8988T (cell line): ENCODE measurements around the gene SNX25.
"Not testable (repeated sequence)": the region's sequence is repeated elsewhere in the genome, so short reads cannot be mapped to it uniquely, and the experiment has no call there.

ENCODE experiments used
- DNase-seq: peaks from one replicate; pipeline ENCODE4 v3.0.0; 2011

SNX25 gene

GRCh38 chr4:185311113-185311888, 101.9 kb downstream of the SNX25 start:
- DNase-seq, result no peak

DNA sequence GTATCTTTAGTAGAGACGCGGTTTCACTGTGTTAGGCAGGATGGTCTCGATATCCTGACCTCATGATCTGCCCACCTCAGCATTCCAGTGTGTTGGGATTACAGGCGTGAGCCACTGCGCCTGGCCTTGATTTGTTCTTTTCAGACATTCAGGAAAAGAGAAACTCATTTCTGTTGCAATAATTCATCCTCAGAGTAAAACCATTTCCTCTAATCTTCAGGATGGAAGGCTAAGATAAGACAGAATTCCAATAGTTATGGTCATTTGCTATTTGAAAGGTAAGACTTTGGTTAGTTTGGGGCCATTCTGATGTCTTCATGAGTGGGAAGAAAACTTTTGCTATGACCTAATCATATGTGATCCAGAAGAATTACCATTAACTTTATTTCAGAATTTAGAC, 103.3 kb downstream of the SNX25 start:
- no peak for DNase-seq

DNA sequence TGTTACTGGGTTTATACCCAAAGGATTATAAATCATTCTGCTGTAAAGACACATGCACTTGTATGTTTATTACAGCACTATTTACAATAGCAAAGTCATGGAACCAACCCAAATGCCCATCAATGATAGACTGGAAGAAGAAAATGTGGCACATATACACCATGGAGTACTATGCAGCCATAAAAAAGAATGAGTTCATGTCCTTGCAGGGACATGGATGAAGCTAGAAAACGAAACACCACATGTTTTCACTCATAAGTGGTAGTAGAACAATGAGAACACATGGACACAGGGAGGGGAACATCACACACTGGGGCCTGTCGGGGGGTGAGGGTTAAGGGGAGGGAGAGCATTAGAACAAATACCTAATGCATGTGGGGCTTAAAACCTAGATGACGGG, 108.1 kb downstream of the SNX25 start:
- DNase-seq, result not testable (repeated sequence)

- DNase-seq, result no peak
Observed at GRCh38 chr4:185317880-185318279, 108.5 kb downstream of the SNX25 start.

- no peak for DNase-seq
Observed at GRCh38 chr4:185318679-185319078, 109.3 kb downstream of the SNX25 start.

GRCh38 chr4:185322803-185323202, 113.4 kb downstream of the SNX25 start:
- no peak for DNase-seq

GRCh38 chr4:185323606-185324005, 114.2 kb downstream of the SNX25 start:
- DNase-seq, result no peak

GRCh38 chr4:185324361-185324760, 115.0 kb downstream of the SNX25 start:
- not testable (repeated sequence) for DNase-seq

DNA sequence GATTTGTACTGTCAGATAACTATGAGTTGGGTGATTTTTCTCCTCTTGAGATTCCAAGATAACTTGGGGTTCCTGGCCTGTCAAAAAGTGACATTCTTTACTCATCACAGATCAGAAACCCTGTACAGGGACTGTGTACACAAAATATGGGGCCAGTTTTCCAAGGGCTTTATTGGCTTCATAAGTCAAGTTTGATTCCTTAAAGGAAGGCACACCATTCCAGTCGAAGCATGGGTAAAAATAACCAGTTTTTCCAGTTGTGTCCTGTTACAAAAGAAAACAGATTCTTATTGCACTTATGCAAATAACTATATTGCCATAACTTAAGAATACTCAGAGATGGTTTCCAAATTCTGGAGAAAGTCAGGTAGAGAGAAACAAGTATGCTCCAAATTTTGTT, 116.3 kb downstream of the SNX25 start:
- not testable (repeated sequence) for DNase-seq

DNA sequence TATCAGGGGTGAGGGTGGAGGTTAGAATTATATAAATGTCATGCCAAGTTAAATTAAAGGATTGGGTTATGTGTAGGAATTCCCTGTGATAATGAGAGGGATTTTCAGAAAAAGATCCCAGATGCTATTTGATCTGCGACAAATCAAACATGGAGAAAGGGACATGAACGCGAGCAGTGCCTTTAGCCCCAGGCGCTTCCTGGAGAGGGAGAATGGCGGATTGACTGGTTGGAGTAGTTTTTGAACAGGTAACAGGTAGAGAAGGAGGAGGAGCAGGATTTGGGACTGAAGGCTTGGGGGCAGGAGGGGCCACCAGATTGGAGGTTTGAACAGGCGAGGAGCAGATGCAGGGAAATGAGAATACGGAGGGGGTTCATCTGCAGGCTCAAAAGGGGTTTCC, 119.2 kb downstream of the SNX25 start:
- DNase-seq, result no peak

- DNase-seq, result not testable (repeated sequence)
Observed at GRCh38 chr4:185329879-185330510, 120.6 kb downstream of the SNX25 start.

GRCh38 chr4:185332575-185333464, 123.4 kb downstream of the SNX25 start:
- no peak for DNase-seq

- no peak for DNase-seq
Observed at GRCh38 chr4:185334326-185334725, 124.9 kb downstream of the SNX25 start.

- no peak for DNase-seq
Observed at GRCh38 chr4:185335579-185335978, 126.2 kb downstream of the SNX25 start.

DNA sequence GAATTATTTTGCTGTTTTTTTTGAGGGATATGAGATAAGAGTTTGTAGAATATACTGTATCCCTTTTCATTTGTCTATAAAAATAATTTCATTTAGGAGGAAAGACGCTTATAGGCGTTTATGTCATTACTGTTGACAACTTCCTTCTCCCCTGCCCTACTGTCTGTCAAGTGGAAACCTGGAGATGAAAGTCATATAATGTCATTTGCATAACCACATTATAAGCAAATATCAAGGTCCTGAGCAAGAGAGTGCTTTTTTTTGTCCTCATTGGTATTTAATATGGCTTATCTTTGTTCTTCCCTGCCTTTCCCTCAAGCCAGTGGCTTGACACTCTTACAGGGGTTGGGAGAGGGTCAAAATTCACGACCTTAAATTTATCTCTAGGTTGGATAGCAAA, 130.5 kb downstream of the SNX25 start:
- DNase-seq, result no peak

- DNase-seq, result no peak
Observed at GRCh38 chr4:185341377-185341776, 132.0 kb downstream of the SNX25 start.

GRCh38 chr4:185341841-185342240, 132.4 kb downstream of the SNX25 start:
- no peak for DNase-seq

GRCh38 chr4:185343726-185344581, 134.6 kb downstream of the SNX25 start:
- DNase-seq, result no peak

GRCh38 chr4:185344743-185345538, 135.5 kb downstream of the SNX25 start:
- no peak for DNase-seq

- DNase-seq, result no peak
Observed at GRCh38 chr4:185346975-185347601, 137.7 kb downstream of the SNX25 start.

- no peak for DNase-seq
Observed at GRCh38 chr4:185351691-185352090, 142.3 kb downstream of the SNX25 start.
